ENCODE measurements around the gene SLC35B2.

SLC35B2 gene

DNA sequence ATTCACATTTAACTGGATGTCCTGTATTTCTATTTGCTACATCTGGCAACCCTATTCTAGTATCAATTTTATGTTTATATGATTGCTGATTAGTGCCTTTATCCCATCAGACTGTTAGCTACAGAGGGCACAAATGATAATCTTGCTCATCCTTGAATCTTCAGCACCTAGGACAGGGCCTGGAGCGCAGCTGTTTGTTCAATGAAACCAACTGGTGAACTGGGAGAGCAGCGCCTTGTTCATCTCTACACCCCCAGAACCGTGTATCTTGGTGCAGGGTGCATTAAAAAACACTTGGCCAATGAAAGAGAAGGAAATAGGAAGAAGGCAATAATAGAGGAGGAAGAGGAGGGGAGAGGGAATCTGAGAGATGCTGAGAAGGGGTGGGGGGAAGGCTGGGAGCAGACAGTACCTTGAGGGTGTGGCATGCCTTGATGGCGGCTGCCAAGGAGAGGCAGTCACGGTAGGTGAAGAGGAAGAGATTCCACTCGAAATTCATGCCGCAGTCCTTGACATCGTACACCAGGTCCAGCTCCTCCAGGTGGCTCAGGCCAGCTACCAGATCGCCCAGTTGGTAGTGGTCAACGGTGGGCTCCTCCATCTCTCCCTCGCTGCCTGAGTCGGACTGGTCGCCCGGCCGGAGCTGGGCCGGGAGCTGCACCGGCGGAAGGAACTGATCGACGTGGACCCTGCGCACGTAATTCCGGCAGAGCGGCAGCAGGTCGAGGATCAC, 28.4 kb upstream of the SLC35B2 start:
- no peak for DNase-seq

DNA sequence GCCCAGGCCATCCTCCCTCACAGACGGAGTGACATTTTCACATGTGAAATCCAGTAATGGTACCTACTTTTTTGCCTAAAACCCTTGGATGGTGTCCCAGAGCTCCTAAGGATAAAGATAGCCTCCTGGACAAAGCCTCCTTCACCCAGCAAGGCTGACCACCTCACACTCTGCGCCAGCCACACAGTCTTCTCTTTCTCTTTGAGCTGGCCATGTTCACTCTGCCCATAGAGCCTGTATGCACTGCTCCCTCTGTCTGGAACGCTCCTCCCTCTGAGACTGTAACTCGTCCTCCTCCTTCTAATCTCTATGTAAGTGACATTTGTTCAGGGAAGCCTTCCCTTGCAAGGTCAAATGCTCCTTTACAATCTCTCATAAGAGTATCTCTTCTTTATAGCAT, 27.5 kb upstream of the SLC35B2 start:
- no peak for DNase-seq

DNA sequence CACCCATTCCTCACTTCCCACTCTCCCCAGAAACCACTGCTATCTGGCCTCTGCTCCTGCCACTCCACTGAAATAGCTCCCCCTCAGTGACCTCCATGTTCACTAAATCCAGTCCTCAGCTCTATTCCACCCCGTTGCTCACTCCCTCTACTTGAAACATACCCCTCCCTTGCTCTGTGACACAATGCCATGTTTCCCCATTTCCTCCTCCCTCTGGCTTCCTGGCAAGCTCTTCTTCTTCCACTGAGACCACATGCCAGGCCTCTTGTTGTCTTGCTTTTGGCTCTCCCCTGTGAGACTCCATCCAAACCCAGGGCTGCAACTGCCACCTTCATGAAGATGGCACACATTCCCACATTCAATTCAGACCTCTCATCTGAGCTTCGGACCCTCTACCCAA, 26.8 kb upstream of the SLC35B2 start:
- DNase-seq: no peak

DNA sequence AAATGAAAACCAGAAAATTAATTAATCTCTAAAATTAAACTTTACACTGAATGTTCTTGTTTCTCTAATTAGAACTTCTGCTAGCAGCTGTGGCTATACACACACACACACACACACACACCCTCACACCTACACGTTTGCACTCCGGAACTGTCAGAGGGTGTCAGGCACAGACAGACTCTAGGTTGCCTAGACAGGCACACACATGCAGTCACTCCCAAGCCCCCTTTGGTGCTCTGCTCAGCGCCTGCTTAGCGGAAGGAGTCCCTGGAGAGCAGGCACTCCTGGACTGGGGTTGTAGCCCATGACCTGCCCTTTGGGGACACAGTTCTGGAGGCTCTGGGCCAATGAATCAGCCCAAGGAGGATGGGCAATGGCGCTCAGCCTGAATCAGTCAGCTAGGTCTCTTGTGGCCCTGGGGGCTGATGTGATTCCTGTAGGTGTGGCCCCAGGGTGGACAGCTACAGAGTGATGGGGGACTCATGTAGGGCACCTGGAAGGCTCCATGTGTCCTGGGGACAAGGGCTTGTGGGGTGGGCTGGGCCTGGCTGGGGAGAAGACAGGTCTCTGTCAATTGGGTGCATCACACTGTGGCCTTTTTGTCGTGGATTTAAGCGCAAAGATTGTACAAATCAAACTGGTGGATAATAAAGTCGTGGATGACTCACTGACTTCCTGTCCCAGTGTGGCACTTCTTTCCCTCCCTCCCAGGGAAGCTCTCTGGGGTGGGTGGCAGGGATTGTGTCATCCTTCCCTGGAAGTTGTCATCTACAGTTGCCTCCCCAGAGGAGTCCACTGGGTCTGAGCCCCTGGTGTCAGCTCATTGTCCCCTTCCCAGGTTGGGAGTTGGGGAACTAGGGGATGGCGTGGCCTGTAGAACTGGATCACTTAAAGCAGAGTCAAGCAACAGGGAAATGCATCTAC, 21.7 kb upstream of the SLC35B2 start:
- DNase-seq: no peak

DNA sequence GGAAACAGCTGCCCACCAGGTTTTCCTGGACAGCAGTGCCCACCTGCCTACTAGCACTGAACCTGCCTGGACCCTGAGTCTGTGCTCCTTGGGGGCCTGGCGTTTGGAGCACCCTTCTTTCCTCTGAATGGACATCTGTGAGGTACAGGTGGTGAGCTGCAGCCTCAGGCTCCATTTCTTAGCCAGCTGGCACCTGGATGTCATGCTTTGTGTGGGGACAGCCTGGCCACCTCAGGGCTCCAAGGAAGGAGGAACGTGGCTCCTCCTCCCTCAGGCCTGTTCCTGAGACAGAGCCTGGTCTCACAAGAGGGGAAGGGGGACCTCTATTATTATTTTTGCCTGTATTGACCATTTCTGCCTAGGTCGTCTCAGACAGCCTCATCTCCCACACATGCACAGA, 21.0 kb upstream of the SLC35B2 start:
- no peak for DNase-seq

DNA sequence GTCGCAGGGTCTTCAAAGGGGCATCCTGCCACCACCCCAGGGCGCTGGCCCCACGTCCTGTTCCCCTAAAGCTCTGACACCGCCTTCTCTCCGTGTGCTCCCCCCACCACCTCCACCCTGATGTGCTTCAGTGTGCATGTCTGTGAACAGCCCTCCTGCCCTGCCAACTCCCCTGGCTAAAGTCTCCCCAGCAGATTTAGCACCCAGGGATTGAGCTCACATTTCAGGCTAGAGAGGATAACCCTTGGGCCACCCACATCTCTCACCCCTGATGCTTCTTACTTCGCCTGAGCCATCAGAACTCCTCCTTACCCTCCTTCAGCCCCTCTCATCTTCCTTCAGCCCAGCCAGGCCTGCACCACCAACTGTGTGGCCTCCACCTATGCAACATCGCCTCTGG, 20.4 kb upstream of the SLC35B2 start:
- no peak for DNase-seq

DNA sequence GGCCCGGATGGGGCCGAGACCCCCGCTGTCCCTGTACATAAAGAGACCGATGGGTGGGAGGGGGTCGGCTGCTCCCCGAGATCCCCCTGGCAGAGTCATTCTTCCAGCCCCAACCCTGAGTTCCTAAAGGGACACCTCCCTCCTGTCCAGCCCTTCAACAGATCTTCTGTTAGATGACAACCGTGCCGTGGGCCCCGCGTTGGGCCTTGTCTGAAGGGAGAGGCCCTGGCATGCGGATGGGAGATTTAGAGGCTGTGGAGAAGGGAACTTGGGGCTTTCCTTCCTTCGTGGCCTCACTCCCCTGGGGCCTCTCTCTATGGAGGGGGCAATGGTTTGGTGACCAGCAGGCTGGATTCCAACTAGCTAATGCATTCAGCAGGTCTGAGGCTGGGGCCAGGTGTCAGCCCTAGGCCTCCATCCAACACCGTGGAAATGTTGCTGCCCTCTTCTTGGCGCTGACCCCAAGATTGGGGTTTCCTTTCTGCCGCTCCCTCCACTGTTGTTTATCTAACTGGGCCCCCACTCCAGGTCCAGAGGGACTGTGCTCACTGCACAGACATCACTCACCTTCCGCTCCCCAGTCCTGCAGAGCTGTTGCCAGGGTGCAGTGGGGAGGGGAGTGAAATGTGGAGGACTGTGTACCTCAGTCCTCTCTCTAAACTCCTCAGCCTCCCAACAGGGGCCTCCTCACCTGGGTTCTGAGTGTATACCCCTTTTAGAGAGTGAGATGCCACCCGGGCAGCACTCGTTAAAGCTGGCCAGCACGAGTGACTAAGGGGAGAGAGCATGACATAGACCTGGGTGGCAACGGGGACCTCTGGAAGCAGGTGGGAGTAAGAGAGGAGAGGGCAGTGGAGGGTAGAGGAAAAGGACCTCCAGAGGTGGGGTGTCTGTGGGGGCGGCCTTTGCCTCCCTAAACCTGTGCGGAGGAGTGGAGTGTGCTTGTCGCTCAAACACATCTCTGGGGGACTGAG, 19.6 kb upstream of the SLC35B2 start:
- DNase-seq: no peak

DNA sequence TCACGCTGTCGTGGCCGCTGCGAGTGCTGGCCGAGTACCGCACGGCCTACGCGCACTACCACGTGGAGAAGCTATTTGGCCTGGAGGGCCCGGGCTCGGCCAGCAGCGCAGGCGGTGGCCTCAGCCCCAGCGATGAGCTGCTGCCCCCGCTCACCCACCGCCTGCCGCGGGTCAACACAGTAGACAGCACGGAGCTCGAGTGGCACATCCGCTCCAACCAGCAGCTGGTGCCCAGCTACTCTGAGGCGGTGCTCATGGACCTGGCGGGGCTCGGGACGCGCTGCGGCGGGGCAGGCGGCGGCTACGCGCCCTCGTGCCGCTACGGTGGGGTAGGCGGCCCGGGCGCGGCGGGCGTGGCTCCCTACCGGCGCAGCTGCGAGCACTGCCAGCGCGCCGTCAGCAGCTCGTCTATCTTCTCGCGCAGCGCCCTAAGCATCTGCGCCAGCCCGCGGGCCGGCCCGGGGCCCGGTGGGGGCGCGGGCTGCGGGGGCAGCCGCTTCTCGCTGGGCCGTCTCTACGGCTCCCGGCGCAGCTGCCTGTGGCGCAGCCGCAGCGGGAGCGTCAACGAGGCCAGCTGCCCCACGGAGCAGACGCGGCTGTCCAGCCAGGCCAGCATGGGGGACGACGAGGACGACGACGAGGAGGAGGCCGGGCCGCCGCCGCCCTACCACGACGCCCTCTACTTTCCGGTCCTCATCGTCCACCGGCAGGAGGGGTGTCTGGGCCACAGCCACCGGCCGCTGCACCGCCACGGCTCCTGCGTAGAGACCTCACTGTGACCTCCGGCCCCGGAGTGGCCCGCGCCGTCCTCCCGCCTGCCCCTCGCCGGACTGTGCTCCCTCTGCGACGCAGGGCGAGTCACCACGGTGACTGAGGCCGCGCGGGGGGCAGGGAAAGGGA, 18.7 kb upstream of the SLC35B2 start:
- no peak for DNase-seq

DNA sequence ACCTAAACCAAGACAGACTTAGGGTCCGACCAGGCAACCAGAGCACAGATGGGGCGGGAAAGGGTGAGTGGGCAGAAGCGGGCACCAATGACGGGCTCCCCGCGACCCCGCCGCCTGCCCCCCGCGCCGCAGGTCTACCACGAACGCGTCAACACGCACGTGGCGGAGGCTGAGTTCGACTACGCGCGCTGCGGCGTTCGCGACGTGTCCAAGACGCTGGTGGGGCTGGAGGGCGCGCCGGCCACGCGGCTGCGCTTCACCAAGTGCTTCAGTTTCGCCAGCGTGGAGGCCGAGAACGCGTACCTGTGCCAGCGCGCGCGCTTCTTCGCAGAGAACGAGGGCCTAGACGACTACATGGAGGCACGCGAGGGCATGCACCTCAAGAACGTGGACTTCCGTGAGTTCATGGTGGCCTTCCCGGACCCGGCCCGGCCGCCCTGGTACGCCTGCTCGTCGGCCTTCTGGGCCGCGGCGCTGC, 18.0 kb upstream of the SLC35B2 start:
- DNase-seq: no peak

DNA sequence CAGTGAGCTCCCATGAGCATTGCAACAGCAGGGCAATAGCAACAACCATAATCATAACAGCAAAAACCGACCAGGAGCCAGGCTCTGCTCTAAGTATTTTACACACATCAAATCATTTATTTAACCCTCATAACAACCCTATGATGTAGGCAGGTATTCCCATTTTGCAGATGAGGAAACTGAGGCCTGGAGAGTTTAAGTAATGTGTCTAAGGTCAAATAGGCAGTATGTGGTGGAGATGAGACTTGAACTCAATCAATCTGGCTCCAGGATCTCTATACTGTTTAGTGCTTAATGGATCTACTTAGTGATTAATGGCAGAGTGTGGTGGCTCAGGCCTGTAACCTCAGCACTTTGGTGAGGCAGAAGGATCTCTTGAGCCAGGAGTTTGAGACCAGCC, 16.3 kb upstream of the SLC35B2 start:
- no peak for DNase-seq

DNA sequence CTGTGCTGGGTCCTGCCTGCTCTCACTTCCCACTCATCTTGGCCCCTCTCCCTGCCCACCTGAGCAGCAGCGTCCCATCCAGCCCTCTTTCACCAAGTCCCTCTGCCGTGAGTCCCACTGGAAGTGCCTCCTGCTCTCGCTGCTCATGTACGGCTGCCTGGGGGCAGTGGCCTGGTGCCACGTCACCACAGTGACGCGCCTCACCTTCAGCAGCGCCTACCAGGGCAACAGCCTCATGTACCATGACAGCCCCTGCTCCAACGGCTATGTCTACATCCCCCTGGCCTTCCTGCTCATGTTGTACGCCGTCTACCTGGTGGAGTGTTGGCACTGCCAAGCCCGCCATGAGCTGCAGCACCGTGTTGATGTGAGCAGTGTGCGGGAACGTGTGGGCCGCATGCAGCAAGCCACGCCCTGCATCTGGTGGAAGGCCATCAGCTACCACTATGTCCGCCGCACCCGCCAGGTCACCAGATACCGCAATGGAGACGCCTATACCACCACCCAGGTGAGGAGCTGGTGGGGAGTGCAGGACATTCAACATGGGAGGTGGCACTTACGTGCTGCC, 15.8 kb upstream of the SLC35B2 start:
- DNase-seq: no peak

DNA sequence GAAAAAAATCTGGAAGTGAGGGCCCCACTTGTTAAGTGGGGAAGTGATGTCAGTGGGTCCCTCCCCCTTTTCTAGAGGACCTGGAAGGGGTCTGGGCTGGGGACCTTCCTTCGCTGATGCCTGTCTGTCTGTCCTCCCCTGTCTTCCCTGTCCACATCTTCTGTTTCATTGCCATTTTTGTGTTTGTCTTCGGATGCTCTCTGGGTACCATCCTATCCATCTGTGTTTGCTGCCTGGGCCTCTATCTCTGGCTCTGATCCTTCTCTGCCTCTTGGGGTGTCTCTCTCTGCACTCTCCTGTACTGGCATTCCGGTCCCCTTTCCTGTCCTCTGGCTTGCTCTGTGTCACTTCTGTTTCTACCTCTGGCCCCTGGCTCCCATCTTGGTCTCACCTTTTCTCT, 15.2 kb upstream of the SLC35B2 start:
- DNase-seq: no peak

DNA sequence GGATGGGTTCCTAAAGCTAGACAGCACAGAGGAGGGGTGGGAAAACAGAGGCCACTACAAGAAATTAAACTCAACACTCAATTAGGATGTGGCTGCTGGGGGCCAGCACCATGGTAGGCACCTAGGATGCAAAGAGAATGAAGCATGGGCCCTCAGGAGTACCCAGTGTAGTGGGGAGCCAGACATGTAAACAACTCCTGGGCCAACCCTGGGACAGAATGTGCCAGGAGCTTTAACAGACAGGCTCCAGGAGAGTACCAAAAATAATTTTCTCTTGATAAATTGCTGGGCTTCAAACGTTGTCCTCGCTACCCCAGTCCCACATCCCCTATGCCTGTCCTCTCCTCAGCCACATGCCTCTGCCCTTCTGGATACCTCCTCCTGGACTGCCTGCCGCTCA, 14.6 kb upstream of the SLC35B2 start:
- no peak for DNase-seq

DNA sequence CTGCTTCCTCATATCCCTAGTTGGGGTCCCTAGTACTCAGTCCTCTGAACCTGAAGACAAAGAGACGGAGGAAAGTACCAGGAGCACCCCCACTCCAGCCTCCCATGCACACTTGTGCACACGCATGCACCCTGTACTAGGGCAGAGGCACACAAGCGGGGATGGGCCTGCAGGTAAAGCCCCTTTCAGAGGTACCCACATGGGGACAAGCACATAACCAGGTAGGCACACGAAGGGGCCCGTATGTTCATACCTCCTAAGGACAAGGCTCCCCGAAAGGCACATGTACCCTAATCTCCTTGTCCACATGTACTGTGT, 14.0 kb upstream of the SLC35B2 start:
- no peak for DNase-seq

DNA sequence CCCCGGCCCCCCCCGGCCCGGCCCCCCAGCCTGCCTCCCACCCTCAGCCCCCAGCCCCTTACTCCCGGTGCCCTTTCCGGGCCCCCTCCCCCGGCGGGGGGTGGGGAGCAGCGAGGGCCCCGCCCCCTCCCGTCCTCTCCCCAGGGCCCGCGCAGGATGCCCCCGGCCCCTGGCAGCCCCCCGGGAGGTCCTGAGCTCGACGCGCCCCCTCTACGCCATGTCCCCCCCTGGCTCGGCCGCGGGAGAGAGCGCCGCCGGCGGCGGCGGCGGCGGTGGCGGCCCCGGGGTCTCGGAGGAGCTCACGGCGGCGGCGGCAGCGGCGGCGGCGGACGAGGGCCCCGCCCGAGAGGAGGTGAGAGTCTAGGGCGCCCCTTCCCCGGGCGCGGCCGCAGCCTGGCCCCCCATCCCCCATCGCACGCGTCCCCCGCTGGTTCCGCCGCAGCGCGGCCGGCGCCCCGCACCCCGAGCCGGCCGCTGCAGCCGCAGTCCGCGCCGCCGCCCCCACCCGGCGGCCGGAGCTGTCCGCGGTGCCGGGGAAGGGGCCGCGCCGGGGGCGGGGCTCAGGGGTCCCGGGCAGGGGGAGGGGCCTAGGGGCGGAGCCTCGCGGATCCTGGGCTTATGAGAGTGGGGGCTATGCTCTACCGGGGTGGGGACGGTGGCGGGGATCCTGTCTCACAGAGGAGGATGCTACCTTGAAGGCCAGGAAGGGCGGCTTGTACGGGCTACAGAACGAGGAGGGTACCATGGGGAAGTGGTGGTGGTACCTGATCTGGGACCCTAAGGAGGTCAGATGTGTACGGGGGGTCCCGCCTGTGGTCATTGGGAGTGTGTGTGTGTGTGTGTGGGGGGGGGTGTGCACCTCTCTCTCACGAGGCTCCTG, 13.4 kb upstream of the SLC35B2 start:
- DNase-seq: no peak

DNA sequence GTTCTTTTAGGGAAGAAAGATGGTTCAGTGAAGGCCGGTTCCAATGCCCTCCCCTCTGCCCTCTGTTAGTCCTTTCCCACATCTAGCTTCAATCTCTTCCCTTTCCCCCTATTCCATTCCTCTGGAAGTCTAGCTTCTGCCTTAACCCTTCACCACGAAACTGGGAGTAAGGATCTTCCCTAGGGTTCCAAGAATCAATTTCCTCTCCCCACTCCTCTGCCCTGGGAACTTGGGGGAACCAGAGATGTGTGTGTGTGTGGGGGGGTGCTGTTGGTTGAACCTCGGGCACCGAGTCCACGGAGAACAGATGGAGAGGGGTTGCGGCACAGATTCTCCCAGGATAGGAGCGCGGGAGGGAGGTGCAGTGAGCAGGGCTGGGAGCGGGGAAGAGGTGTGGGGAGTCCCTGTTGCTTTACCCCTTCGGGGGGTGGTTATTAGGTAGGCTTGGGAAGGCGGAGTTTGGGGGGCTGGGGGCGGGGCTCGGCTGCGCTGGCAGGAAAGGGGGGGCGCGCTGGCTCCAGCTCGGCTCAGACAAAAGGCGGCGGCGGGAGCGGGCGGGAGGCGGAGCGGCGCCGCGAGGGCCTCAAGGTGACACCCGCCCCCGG, 12.7 kb upstream of the SLC35B2 start, which contains the start of gene TMEM151B:
Gene TMEM151B (plus strand): TSS at position 530 of the 605 bp plus-strand sequence. CDS start 293 bp downstream, outside the sequence.
- DNase-seq: peak; percentile 56

DNA sequence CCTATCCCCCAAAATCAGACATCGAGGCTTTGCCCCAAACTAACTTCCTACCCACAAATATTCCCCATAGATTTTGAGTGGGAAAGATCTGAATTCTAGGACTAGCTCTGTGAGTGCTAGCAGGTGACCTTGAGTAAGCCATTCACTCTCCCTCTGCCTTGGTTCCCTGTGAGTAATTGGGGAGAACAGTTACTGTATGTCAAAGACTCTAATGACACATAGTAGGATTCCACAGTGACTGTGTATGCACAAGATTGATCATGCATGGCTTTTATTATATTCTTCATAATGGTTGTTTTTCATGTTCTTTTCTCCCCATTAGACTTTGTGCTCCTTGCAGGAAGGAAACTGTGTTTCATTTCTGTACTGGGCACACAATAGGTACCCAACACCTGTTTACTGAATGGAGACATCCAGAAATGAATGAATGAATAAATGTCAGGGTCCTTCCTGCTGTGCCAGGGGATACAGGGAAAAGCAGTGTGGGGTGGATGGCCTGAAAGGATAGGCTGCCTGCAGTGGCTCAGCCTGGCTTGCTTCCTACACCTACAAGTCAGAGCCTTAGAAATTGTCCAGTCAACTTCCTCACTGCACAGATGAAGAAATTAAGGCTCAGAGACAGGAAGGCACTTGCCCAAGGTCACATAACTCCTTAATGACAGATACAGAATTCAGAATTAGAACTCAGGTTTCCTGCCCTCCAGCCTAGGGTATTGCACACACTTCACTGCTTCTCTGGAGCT, 12.0 kb upstream of the SLC35B2 start:
- DNase-seq: no peak

DNA sequence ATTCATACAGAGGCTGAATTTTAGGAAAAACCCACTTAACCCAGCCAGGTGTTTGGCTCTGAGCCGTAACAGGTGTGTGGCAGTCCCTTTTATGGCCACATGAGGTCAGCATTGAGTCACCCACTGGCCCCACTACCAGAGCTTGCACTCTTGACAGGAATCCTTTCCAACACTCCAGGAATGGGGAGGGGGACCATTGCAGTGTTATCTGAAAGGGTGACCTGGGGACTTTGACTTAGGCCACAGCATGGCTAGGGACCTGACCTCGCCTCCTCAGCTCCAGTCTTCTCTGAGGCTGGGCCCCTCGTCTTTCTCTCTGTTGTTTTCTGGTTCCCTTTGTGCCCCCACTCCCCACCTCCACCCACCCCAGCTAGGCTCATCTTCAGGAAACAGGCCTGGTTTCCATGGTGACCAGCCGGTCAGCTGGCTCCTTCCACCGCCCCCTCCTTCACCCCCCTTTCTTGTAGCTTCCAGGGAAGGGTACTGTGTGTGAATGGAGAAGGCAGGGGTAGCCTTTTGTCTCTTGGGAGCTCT, 10.8 kb upstream of the SLC35B2 start:
- peak; percentile 65 for DNase-seq

DNA sequence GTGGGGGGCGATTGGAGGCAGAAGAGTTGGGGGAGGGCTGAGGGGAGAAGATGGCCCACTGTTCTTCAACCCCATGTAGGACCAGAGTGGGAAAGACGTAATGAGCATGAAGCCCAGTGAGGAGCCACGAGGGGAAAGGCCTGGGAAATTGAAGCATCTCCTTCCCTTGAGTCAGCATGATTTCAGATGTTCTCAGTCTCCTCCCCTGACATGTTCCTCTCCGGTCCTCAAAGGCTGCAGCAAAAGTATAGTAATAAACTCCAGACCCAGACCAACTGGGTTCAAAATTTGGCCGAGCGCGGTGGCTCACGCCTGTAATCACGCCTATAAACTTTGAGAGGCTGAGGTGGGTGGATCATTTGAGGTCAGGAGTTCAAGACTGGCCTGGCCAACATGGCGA, 9.9 kb upstream of the SLC35B2 start:
- no peak for DNase-seq

All from activated CD8-positive, alpha-beta memory T cell treated with anti-CD3 and anti-CD28 coated beads, Interleukin-2, amount 50 U/mL, for 4 hours (primary cell).